Trophoblast cell (in vitro differentiated cells and primary cell): Measurements from ENCODE around the gene TCERG1.

Experiments
- DNase-seq, 2 donors: peaks; one replicate each; pipeline ENCODE4 v3.0.0-alpha.2; 2016
- H2AFZ ChIP-seq: 2 replicates; pipeline ENCODE4 v1.6.1; 2013; ENCODE audit warnings: low read length, moderate library complexity, mild to moderate bottlenecking; ENCODE audit not compliant: insufficient read depth, poor library complexity
- H2AK5ac ChIP-seq: 2 replicates; pipeline ENCODE4 v1.6.1; 2013; ENCODE audit warnings: mild to moderate bottlenecking, low read length
- H2BK120ac ChIP-seq: 2 replicates; pipeline ENCODE4 v1.6.1; 2013; ENCODE audit warnings: low read length, mild to moderate bottlenecking, moderate library complexity; ENCODE audit not compliant: insufficient read depth, poor library complexity
- H2BK12ac ChIP-seq: 2 replicates; pipeline ENCODE4 v1.6.1; 2013; ENCODE audit warnings: mild to moderate bottlenecking, low read length, moderate library complexity
- H2BK5ac ChIP-seq: 2 replicates; pipeline ENCODE4 v1.6.1; 2013; ENCODE audit warnings: low read length, low read depth, moderate library complexity, mild to moderate bottlenecking; ENCODE audit not compliant: poor library complexity
- H3K14ac ChIP-seq: 2 replicates; pipeline ENCODE4 v1.6.1; 2013; ENCODE audit warnings: mild to moderate bottlenecking, low read length
- H3K18ac ChIP-seq: 2 replicates; pipeline ENCODE4 v1.6.1; 2013; ENCODE audit warnings: mild to moderate bottlenecking, low read length
- H3K23ac ChIP-seq: 2 replicates; pipeline ENCODE4 v1.6.1; 2013; ENCODE audit warnings: low read length
- H3K27ac ChIP-seq: 2 replicates; pipeline ENCODE4 v1.5.1; 2013; ENCODE audit warnings: low read depth, mild to moderate bottlenecking, inconsistent platforms, low read length, moderate library complexity
- H3K27me3 ChIP-seq: 2 replicates; pipeline ENCODE4 v1.6.1; 2013; ENCODE audit warnings: inconsistent platforms, mild to moderate bottlenecking, low read length, moderate library complexity; ENCODE audit not compliant: insufficient read depth
- H3K36me3 ChIP-seq, 2 experiments: 1 replicate in 1 of 2; 2 replicates in 1 of 2; pipeline ENCODE4 v1.6.1; 2013; ENCODE audit warnings: low read length in 2 of 2, mild to moderate bottlenecking in 2 of 2, moderate library complexity in 1 of 2; ENCODE audit not compliant: insufficient read depth in 2 of 2, control insufficient read depth in 1 of 2
- H3K4ac ChIP-seq: 2 replicates; pipeline ENCODE4 v1.6.1; 2013; ENCODE audit warnings: low read depth, mild to moderate bottlenecking, low read length, moderate library complexity
- H3K4me1 ChIP-seq, 2 experiments: 1 replicate in 1 of 2; 2 replicates in 1 of 2; pipeline ENCODE4 v1.6.1; 2013; ENCODE audit warnings: low read length in 2 of 2, mild to moderate bottlenecking in 2 of 2, moderate library complexity in 1 of 2; ENCODE audit not compliant: insufficient read depth in 2 of 2, control insufficient read depth in 1 of 2
- H3K4me2 ChIP-seq: 2 replicates; pipeline ENCODE4 v1.6.1; 2013; ENCODE audit warnings: inconsistent platforms, mild to moderate bottlenecking, low read length, moderate library complexity
- H3K4me3 ChIP-seq: 2 replicates; pipeline ENCODE4 v1.5.1; 2013; ENCODE audit warnings: mild to moderate bottlenecking, low read depth, low read length, inconsistent platforms
- H3K79me1 ChIP-seq: one replicate; pipeline ENCODE4 v1.6.1; 2013; ENCODE audit warnings: low read length
- H3K79me2 ChIP-seq: 2 replicates; pipeline ENCODE4 v1.6.1; 2013; ENCODE audit warnings: low read length, mild to moderate bottlenecking; ENCODE audit not compliant: control insufficient read depth, insufficient read depth, poor library complexity
- H3K9ac ChIP-seq: 2 replicates; pipeline ENCODE4 v1.6.1; 2013; ENCODE audit warnings: mild to moderate bottlenecking, low read length
- H3K9me3 ChIP-seq: 2 replicates; pipeline ENCODE4 v1.6.1; 2013; ENCODE audit warnings: low read depth, mild to moderate bottlenecking, control low read depth, inconsistent platforms, low read length; ENCODE audit not compliant: insufficient read depth
- H4K12ac ChIP-seq: 2 replicates; pipeline ENCODE4 v1.6.1; 2013; ENCODE audit warnings: low read depth, mild to moderate bottlenecking, low read length, moderate library complexity
- H4K8ac ChIP-seq: 2 replicates; pipeline ENCODE4 v1.6.1; 2013; ENCODE audit warnings: low read depth, mild to moderate bottlenecking, low read length, moderate library complexity
- H4K91ac ChIP-seq: one replicate; pipeline ENCODE4 v1.6.1; 2013; ENCODE audit warnings: low read depth, mild to moderate bottlenecking, low read length, moderate library complexity
- WGBS: extraction: QIAGEN DNeasy Blood & Tissue Kit; methylation state at CpG from one replicate; pipeline ENCODE4 v1.1.7; 2013; ENCODE audit warnings: missing lambda C conversion rate; ENCODE audit not compliant: insufficient read length, insufficient coverage; ENCODE audit errors: extremely low coverage; 5-methylcytosine and 5-hydroxymethylcytosine counted together

TCERG1 gene

GRCh38 chr5:146441896-146442295 lies 5.2 kb upstream of the TCERG1 start:
- peak; percentile 61 to 88 for DNase-seq
- Histone ChIP-seq H3K14ac (no peak overlapping the region), H3K79me1 (no peaks in the 10 kb centered on the region), H3K79me2 (no peaks in the 10 kb centered on the region), H2BK120ac (no peak overlapping the region), H4K91ac (no peak overlapping the region), H2BK5ac (no peak overlapping the region), H3K9me3 (no peaks in the 10 kb centered on the region), H3K4me2 (no peak overlapping the region), H3K4me3 (no peak overlapping the region), H2AK5ac (no peak overlapping the region), H3K36me3 (no peaks in the 10 kb centered on the region), H3K4me1 (no peaks in the 10 kb centered on the region), H2AFZ (no peak overlapping the region), H3K4ac (no peak overlapping the region), H4K12ac (no peak overlapping the region), H3K27me3 (no peaks in the 10 kb centered on the region), H3K23ac (no peak overlapping the region), H3K27ac (no peak overlapping the region), H3K9ac (no peak overlapping the region), H2BK12ac (no peak overlapping the region), H4K8ac (no peak overlapping the region), H3K18ac (no peak overlapping the region)
- WGBS = no CpG with 5 or more reads among the region's 2 CpGs

- peak overlapping the region; percentile 97 for H3K14ac ChIP-seq
- no peak overlapping the region for H2BK12ac ChIP-seq
- peak overlapping the region; percentile 69 for H3K27ac ChIP-seq
- H2AFZ ChIP-seq = peak overlapping the region; percentile 97
- peak overlapping the region; percentile 100 for H4K8ac ChIP-seq
- peak overlapping the region; percentile 95 for H3K4me3 ChIP-seq
- peak overlapping the region; percentile 98 for H4K91ac ChIP-seq
- H3K27me3 ChIP-seq = no peaks in the 10 kb centered on the region
- peaks cover 18% of the 10 kb centered on the region for H3K79me2 ChIP-seq
- WGBS = no CpG with 5 or more reads among the region's 20 CpGs
- peak overlapping the region; percentile 84 for H2AK5ac ChIP-seq
- H3K23ac ChIP-seq = no peak overlapping the region
- H3K4me2 ChIP-seq = peak overlapping the region; percentile 77
- H3K18ac ChIP-seq = peak overlapping the region; percentile 93
- peak overlapping the region; percentile 99 for H3K9ac ChIP-seq
- peaks cover 6% of the 10 kb centered on the region for H3K79me1 ChIP-seq
- no peaks in the 10 kb centered on the region for H3K4me1 ChIP-seq
- peak overlapping the region; percentile 94 for H4K12ac ChIP-seq
- H3K4ac ChIP-seq = peak overlapping the region; percentile 99
- H2BK5ac ChIP-seq = peak overlapping the region; percentile 75
- no peaks in the 10 kb centered on the region for H3K9me3 ChIP-seq
- no peaks in the 10 kb centered on the region for H3K36me3 ChIP-seq
- DNase-seq = peak in 1 of 2 donors; percentile 13
- H2BK120ac ChIP-seq = peak overlapping the region; percentile 98
These were observed 724 bp downstream of the TCERG1 start for GRCh38 chr5:146447734-146448380.

GRCh38 chr5:146448783-146449519 lies 1.8 kb downstream of the TCERG1 start:
- Histone ChIP-seq H4K91ac (no peak overlapping the region), H3K14ac (no peak overlapping the region), H3K79me1 (peaks cover 6% of the 10 kb centered on the region), H3K9ac (no peak overlapping the region), H3K4me2 (peak overlapping the region; percentile 36), H3K4ac (peak overlapping the region; percentile 92), H3K23ac (no peak overlapping the region), H2AFZ (no peak overlapping the region), H2BK5ac (no peak overlapping the region), H3K9me3 (no peaks in the 10 kb centered on the region), H2BK12ac (no peak overlapping the region), H3K4me3 (no peak overlapping the region), H3K4me1 (no peaks in the 10 kb centered on the region), H3K18ac (no peak overlapping the region), H3K36me3 (no peaks in the 10 kb centered on the region), H3K79me2 (peaks cover 18% of the 10 kb centered on the region), H3K27ac (no peak overlapping the region), H4K8ac (no peak overlapping the region), H2AK5ac (no peak overlapping the region), H3K27me3 (no peaks in the 10 kb centered on the region), H2BK120ac (no peak overlapping the region), H4K12ac (no peak overlapping the region)
- no CpG with 5 or more reads among the region's 6 CpGs for WGBS
- DNase-seq = no peak

- Histone ChIP-seq H3K4ac (peak overlapping the region; percentile 86), H4K12ac (no peak overlapping the region), H3K4me3 (no peak overlapping the region), H3K9me3 (no peaks in the 10 kb centered on the region), H2AFZ (no peak overlapping the region), H3K36me3 (peaks cover 1 to 4% of the 10 kb centered on the region in 2 experiments), H2BK5ac (no peak overlapping the region), H4K8ac (no peak overlapping the region), H2AK5ac (no peak overlapping the region), H3K79me1 (peaks cover 6% of the 10 kb centered on the region), H3K9ac (no peak overlapping the region), H3K23ac (no peak overlapping the region), H3K4me1 (no peaks in the 10 kb centered on the region), H3K79me2 (peaks cover 18% of the 10 kb centered on the region), H3K18ac (no peak overlapping the region), H4K91ac (no peak overlapping the region), H3K4me2 (no peak overlapping the region), H2BK120ac (no peak overlapping the region), H3K27ac (no peak overlapping the region), H3K27me3 (no peaks in the 10 kb centered on the region), H3K14ac (no peak overlapping the region), H2BK12ac (no peak overlapping the region)
- no peak for DNase-seq
- WGBS = no CpG with 5 or more reads among the region's 3 CpGs
These were observed 2.9 kb downstream of the TCERG1 start for GRCh38 chr5:146450002-146450401.
